Activated CD4-positive, alpha-beta T cell treated with anti-CD3 and anti-CD28 coated beads, Interleukin-2, Interleukin-6, amounts not matched to agents 100 ng/mL and 50 ng/mL, durations not matched to agents 16 hours and 8 hours (primary cell): ENCODE measurements around the gene TSSK2.

Experiments
- DNase-seq: peaks from one replicate; pipeline ENCODE4 v3.0.0-alpha.2; 2020

TSSK2 gene

GRCh38 chr22:19106886-19107729, 24.0 kb upstream of the TSSK2 start:
- no peak for DNase-seq

- no peak for DNase-seq
Measured at GRCh38 chr22:19107730-19108074, 23.4 kb upstream of the TSSK2 start.

- DNase-seq, result no peak
Measured at GRCh38 chr22:19108807-19109197, 22.3 kb upstream of the TSSK2 start.

- DNase-seq, result peak; percentile 78
Measured at GRCh38 chr22:19109198-19110063, 21.7 kb upstream of the TSSK2 start.

- no peak for DNase-seq
Measured at GRCh38 chr22:19110064-19110458, 21.0 kb upstream of the TSSK2 start.

- DNase-seq, result no peak
Measured at GRCh38 chr22:19110646-19111045, 20.5 kb upstream of the TSSK2 start.

- no peak for DNase-seq
Measured at GRCh38 chr22:19111140-19111539, 20.0 kb upstream of the TSSK2 start.

GRCh38 chr22:19111584-19111983, 19.5 kb upstream of the TSSK2 start:
- DNase-seq, result no peak

- no peak for DNase-seq
Measured at GRCh38 chr22:19113429-19113828, 17.7 kb upstream of the TSSK2 start.

GRCh38 chr22:19114984-19115552, 16.0 kb upstream of the TSSK2 start:
- DNase-seq, result no peak

GRCh38 chr22:19115628-19116027, 15.5 kb upstream of the TSSK2 start:
- no peak for DNase-seq

GRCh38 chr22:19117111-19117512, 14.0 kb upstream of the TSSK2 start:
- no peak for DNase-seq

GRCh38 chr22:19118329-19118880, 12.7 kb upstream of the TSSK2 start:
- no peak for DNase-seq

- no peak for DNase-seq
Measured at GRCh38 chr22:19119949-19120348, 11.2 kb upstream of the TSSK2 start.

GRCh38 chr22:19120829-19121630, 10.1 kb upstream of the TSSK2 start:
- DNase-seq, result no peak

- peak; percentile 39 for DNase-seq
Measured at GRCh38 chr22:19121631-19122142, 9.4 kb upstream of the TSSK2 start.

GRCh38 chr22:19122143-19122751, 8.9 kb upstream of the TSSK2 start, which contains the start of gene DGCR2:
DGCR2 (minus strand) TSS chr22:19122412; CDS start chr22:19122206, 206 bp downstream.
- DNase-seq, result peak; percentile 98

GRCh38 chr22:19122752-19123492, 8.2 kb upstream of the TSSK2 start:
- DNase-seq, result no peak

- DNase-seq, result no peak
Measured at GRCh38 chr22:19123936-19124335, 7.2 kb upstream of the TSSK2 start.

- DNase-seq, result no peak
Measured at GRCh38 chr22:19124377-19124776, 6.7 kb upstream of the TSSK2 start.

GRCh38 chr22:19125011-19125410, 6.1 kb upstream of the TSSK2 start:
- no peak for DNase-seq
